22Rv1 (cell line): ENCODE measurements around the gene RUFY2.

Experiments used
- ZFX ChIP-seq: fragments of 450-650 bp; IDR thresholded peaks from 2 replicates; pipeline ENCODE4 v1.6.1; 2017; ENCODE audit warnings: antibody characterized with exemption, borderline replicate concordance
- TF ChIP-seq, protein P1 (sequence below): fragments of 450-650 bp; IDR thresholded peaks from 2 replicates; pipeline ENCODE4 v1.5.1; 2017; ENCODE audit warnings: mild to moderate bottlenecking

DNA sequence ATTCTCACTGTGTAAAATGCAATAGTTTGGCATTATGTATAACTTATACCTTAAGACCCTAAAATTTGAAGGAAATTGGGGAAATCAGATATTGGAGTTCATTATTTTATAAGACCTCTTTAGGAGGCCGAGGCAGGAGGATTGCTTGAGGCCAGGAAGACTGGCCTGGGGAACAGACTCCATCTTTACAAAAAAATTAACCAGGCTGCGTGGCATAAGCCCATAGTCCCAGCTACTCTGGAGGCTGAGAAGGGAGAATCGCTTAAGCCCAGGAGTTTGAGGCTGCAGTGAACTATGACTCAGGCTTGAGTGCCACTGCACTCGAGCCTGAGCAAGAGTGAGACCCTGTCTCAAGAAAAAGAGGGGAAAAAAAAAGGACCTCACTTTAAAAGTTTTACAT, 60.3 kb downstream of the RUFY2 start:
- TF ChIP-seq, protein P1, sequence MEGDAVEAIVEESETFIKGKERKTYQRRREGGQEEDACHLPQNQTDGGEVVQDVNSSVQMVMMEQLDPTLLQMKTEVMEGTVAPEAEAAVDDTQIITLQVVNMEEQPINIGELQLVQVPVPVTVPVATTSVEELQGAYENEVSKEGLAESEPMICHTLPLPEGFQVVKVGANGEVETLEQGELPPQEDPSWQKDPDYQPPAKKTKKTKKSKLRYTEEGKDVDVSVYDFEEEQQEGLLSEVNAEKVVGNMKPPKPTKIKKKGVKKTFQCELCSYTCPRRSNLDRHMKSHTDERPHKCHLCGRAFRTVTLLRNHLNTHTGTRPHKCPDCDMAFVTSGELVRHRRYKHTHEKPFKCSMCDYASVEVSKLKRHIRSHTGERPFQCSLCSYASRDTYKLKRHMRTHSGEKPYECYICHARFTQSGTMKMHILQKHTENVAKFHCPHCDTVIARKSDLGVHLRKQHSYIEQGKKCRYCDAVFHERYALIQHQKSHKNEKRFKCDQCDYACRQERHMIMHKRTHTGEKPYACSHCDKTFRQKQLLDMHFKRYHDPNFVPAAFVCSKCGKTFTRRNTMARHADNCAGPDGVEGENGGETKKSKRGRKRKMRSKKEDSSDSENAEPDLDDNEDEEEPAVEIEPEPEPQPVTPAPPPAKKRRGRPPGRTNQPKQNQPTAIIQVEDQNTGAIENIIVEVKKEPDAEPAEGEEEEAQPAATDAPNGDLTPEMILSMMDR: no peak
- TF ChIP-seq ZFX: no peak
